HepG2 (cell line): Measurements from ENCODE around the gene TCEAL3. TPM values are rescaled to one million over a fixed set of nuclear protein-coding genes. Genes with fewer than 3 reads are reported as not detected.

Experiments used
- ATAC-seq: fragments of 200-7000 bp; cut with Tn5 transposase; 3 replicates; pipeline ENCODE4 v1.9.1; 2020; ENCODE audit warnings: mild to moderate bottlenecking, moderate library complexity
- BruUV-seq: library from RNA; stranded (reverse); fragments of 400-500 nt; replicated peaks from 2 replicates; lab custom pipeline; 2021; lab: Mats Ljungman, UMichigan
- CTCF ChIA-PET: fragments of 300-600 bp; formaldehyde crosslinking; extraction: SDS; loops from one replicate; lab custom pipeline; 2021; ENCODE audit warnings: low total read pairs, inconsistent platforms, low intra/inter-chr PET ratio; lab: Yijun Ruan, JAX
- POLR2A ChIA-PET: fragments of 350-600 bp; sonication (Branson Sonifier 250); formaldehyde crosslinking; loops from one replicate; lab custom pipeline; 2020; ENCODE audit warnings: antibody characterized with exemption, inconsistent platforms; lab: Yijun Ruan, JAX
- DNase-seq: peaks from one replicate; pipeline ENCODE4 v3.0.0-alpha.2; 2015; ENCODE audit warnings: low spot score
- FAIRE-seq: peaks from 3 replicates; lab custom pipeline; 2011; peaks lifted over from hg19 to GRCh38; lab: Jason Lieb, UNC
- H2AFZ ChIP-seq: one replicate; pipeline ENCODE4 v1.6.1; 2011; ENCODE audit warnings: low read length, inconsistent platforms
- H3K27ac ChIP-seq: fragments of 300-600 bp; 3 replicates; pipeline ENCODE4 v1.8.0; 2011; ENCODE audit warnings: mixed run types, mild to moderate bottlenecking, mixed read lengths, low read length, inconsistent platforms; ENCODE audit not compliant: insufficient read depth; ENCODE audit errors: extremely low read length
- H3K27me3 ChIP-seq, 2 experiments: fragments of 200-600 bp in 1 of 2; 2 replicates in 1 of 2; 3 replicates in 1 of 2; pipeline versions ENCODE4 v1.6.0 to v1.8.0; 2011; ENCODE audit warnings: low read length in 2 of 2, mild to moderate bottlenecking in 2 of 2, moderate library complexity in 2 of 2, inconsistent platforms in 1 of 2; ENCODE audit not compliant: insufficient read depth in 2 of 2, control insufficient read depth in 1 of 2
- H3K36me3 ChIP-seq, 2 experiments: fragments of 200-600 bp in 1 of 2; replicated peaks in 1 of 2; 2 replicates in 1 of 2; 3 replicates in 1 of 2; pipeline versions ENCODE4 v1.5.1 to v1.8.0; 2011; ENCODE audit warnings: low read length in 2 of 2, inconsistent platforms in 1 of 2; ENCODE audit not compliant: insufficient read depth in 2 of 2, control insufficient read depth in 1 of 2
- H3K4me1 ChIP-seq: 2 replicates; pipeline ENCODE4 v1.5.1; 2012; ENCODE audit warnings: low read length, inconsistent platforms; ENCODE audit not compliant: insufficient read depth
- H3K4me2 ChIP-seq: 2 replicates; pipeline ENCODE4 v1.6.0; 2011; ENCODE audit warnings: low read depth, low read length, inconsistent platforms
- H3K4me3 ChIP-seq, 3 experiments: fragments of 200-600 bp in 1 of 3; sonication (generic), shearing (Covaris generic) in 1 of 3; replicated peaks in 1 of 3; 2 replicates each; pipeline ENCODE4 v1.5.1; 2011 to 2016; ENCODE audit warnings: low read length in 3 of 3, inconsistent platforms in 2 of 3, low read depth in 2 of 3, mild to moderate bottlenecking in 2 of 3, control low read depth in 1 of 3, mixed read lengths in 1 of 3; ENCODE audit not compliant: insufficient read depth in 1 of 3
- H3K79me2 ChIP-seq: one replicate; pipeline ENCODE4 v1.6.1; 2011; ENCODE audit warnings: low read length, inconsistent platforms; ENCODE audit not compliant: insufficient read depth
- H3K9ac ChIP-seq: 2 replicates; pipeline ENCODE4 v1.6.0; 2011; ENCODE audit warnings: mild to moderate bottlenecking, low read depth, low read length, inconsistent platforms; ENCODE audit not compliant: insufficient read depth
- H3K9me3 ChIP-seq: 2 replicates; pipeline ENCODE4 v1.5.1; 2012; ENCODE audit warnings: mild to moderate bottlenecking, low read length
- H4K20me1 ChIP-seq: 2 replicates; pipeline ENCODE4 v1.6.0; 2011; ENCODE audit warnings: inconsistent platforms, mild to moderate bottlenecking, low read length, moderate library complexity; ENCODE audit not compliant: insufficient read depth
- DZIP1 ChIP-seq: sonication (generic); formaldehyde crosslinking; IDR thresholded peaks from 2 replicates; pipeline ENCODE4 v1.5.0; 2020; ENCODE audit warnings: mild to moderate bottlenecking, missing genetic modification reagents
- HNF4A ChIP-seq: sonication (generic); formaldehyde crosslinking; IDR thresholded peaks from 2 replicates; pipeline ENCODE4 v1.4.0; 2020; ENCODE audit warnings: missing genetic modification reagents
- HNRNPK ChIP-seq: fragments of 200-400 bp; formaldehyde crosslinking; IDR thresholded peaks from 2 replicates; pipeline ENCODE4 v1.6.1; 2018; ENCODE audit warnings: low read length, low read depth, moderate library complexity, mild to moderate bottlenecking; ENCODE audit not compliant: poor library complexity, severe bottlenecking
- MZF1 ChIP-seq: sonication (generic); formaldehyde crosslinking; IDR thresholded peaks from 2 replicates; pipeline ENCODE4 v1.8.1; 2023; ENCODE audit warnings: mild to moderate bottlenecking, missing genetic modification reagents, borderline replicate concordance
- NFAT5 ChIP-seq: sonication (generic); formaldehyde crosslinking; IDR thresholded peaks from 2 replicates; pipeline ENCODE4 v1.4.0; 2020; ENCODE audit warnings: missing genetic modification reagents
- ZNF329 ChIP-seq: sonication (generic); formaldehyde crosslinking; IDR thresholded peaks from 2 replicates; pipeline ENCODE4 v1.9.0; 2021; ENCODE audit warnings: low read depth, mild to moderate bottlenecking, missing genetic modification reagents
- ZNF430 ChIP-seq: sonication (generic); formaldehyde crosslinking; IDR thresholded peaks from 2 replicates; pipeline ENCODE4 v1.9.0; 2021; ENCODE audit warnings: mild to moderate bottlenecking, missing genetic modification reagents
- ZNF687 ChIP-seq: sonication (generic); formaldehyde crosslinking; IDR thresholded peaks from 2 replicates; pipeline ENCODE4 v1.5.1; 2020; ENCODE audit warnings: mild to moderate bottlenecking, missing genetic modification reagents, moderate library complexity
- WGBS: methylation state at CpG from one replicate; pipeline ENCODE4 v1.1.6; 2017; ENCODE audit warnings: low lambda C conversion rate; 5-methylcytosine and 5-hydroxymethylcytosine counted together
- in situ Hi-C: cut with HindIII; loops from 2 replicates; pipeline ENCODE4 v1.10.0; 2017; ENCODE audit warnings: low pct_unique_long_range_greater_than_20kb; ENCODE audit not compliant: extremely low pct_ligation_motif_present
- intact Hi-C: fragments of 100-400 bp; cut with micrococcal nuclease; formaldehyde crosslinking; loops from one replicate; pipeline ENCODE4 v1.10.0; 2022; ENCODE audit not compliant: unreplicated experiment
- polyA plus RNA-seq, 8 experiments: library from polyadenylated mRNA; depleted of rRNA in 3 of 8; stranded (reverse) in 7 of 8; unstranded in 1 of 8; fragments of >200 nt; fragmentation: Illumina TruSeq in 4 of 8; extraction: Trizol in 4 of 8; gene quantifications; 2 replicates each; pipeline versions ENCODE4 v1.2.1 to v1.2.3, GENCODE V29; 2011 to 2016; ENCODE audit warnings: low read depth in 4 of 8, missing spikeins in 1 of 8, mixed read lengths in 1 of 8; ENCODE audit not compliant: insufficient read depth in 1 of 8
- total RNA-seq, 5 experiments: library from RNA; depleted of rRNA; stranded (reverse); fragments of >200 nt; fragmentation: Illumina TruSeq; extraction: Trizol; gene quantifications; 2 replicates each; pipeline ENCODE4 v1.2.3, GENCODE V29; 2016; ENCODE audit warnings: low read depth in 1 of 5

The TCEAL3 gene
- total and polyA plus RNA-seq, 2 of the 13 experiments (the other 11 are each of a cell fraction or from before 2014, with no cell fraction given), result 0.09 to 0.12 TPM

GRCh38 chrX:103586314-103586646 is 21.5 kb upstream of the TCEAL3 start:
- in situ Hi-C loops, result no loop called here
- Histone ChIP-seq H3K4me1 (0 out of 2 replicates have a peak, but pooled peaks cover 7% of the 10 kb centered on the region), H3K27me3 (no peaks in the 10 kb centered on the region), H3K4me3 (peak overlapping the region; percentile 64 to 85 (median 81); a peak in 5 of 6 replicates), H3K79me2 (peaks cover 3% of the 10 kb centered on the region), H3K4me2 (peak overlapping the region; percentile 73), H3K27ac (peak overlapping the region; percentile 43), H2AFZ (no peak overlapping the region), H4K20me1 (no peaks in the 10 kb centered on the region), H3K9me3 (no peaks in the 10 kb centered on the region), H3K36me3 (no peaks in the 10 kb centered on the region), H3K9ac (peak overlapping the region; percentile 69)
- ChIA-PET CTCF (no interaction called here), POLR2A (no interaction called here)
- DNase-seq, result no peak
- no CpG with 5 or more reads among the region's 5 CpGs for WGBS
- peak; percentile 68 for ATAC-seq
- intact Hi-C loops, result loop anchor here (5.0 kb wide), 1 partner anchor 101 kb away; the partner anchor contains the start of gene MORF4L2
- no peak for FAIRE-seq
- no TSS peak for BruUV-seq
- TF ChIP-seq ZNF329, result peak; percentile 80
- no peak for TF ChIP-seq NFAT5 (CRISPR knock-in tag)
- no peak for TF ChIP-seq ZNF430 (CRISPR knock-in tag)
- TF ChIP-seq MZF1 (CRISPR knock-in tag), result no peak
- no peak for TF ChIP-seq DZIP1 (CRISPR knock-in tag)
- TF ChIP-seq HNRNPK, result no peak
- TF ChIP-seq HNF4A (CRISPR knock-in tag), result no peak
- TF ChIP-seq ZNF687, result peak; percentile 32
